NCI-H460 (cell line): ENCODE data around the gene EEF1E1. TPM values are rescaled to one million over a fixed set of nuclear protein-coding genes. Genes with fewer than 3 reads are reported as not detected.

Experiments used
- DNase-seq: peaks from one replicate; pipeline ENCODE4 v3.0.0-alpha.2; 2016; ENCODE audit warnings: low read depth; ENCODE audit errors: extremely low read depth
- polyA plus RNA-seq: library from polyadenylated mRNA; depleted of rRNA; stranded (reverse); fragments of >200 nt; gene quantifications from 2 replicates; pipeline ENCODE4 v1.2.3, GENCODE V29; 2014; cell fraction: nucleus; rRNA removed
- total RNA-seq: library from RNA; depleted of rRNA; stranded (reverse); fragments of >200 nt; shearing (Covaris generic); gene quantifications from 2 replicates; pipeline ENCODE4 v1.2.3, GENCODE V29; 2014; rRNA removed

The EEF1E1 gene
- total RNA-seq = 69.7 and 81.0 TPM in 2 replicates
- 53.9 and 73.4 TPM in 2 replicates for polyA plus RNA-seq

- peak; percentile 91 for DNase-seq
Observed at GRCh38 chr6:8102122-8102958, at the start of gene EEF1E1. TSS of gene EEF1E1 (minus strand) at chr6:8102548. CDS start at chr6:8102521, 27 bp downstream.

GRCh38 chr6:8149350-8149749 is 47.0 kb upstream of the EEF1E1 start:
- peak; percentile 3 for DNase-seq

GRCh38 chr6:8143945-8144344 is 41.6 kb upstream of the EEF1E1 start:
- no peak for DNase-seq

GRCh38 chr6:8139451-8139850 is 37.1 kb upstream of the EEF1E1 start:
- no peak for DNase-seq

GRCh38 chr6:8137529-8137939 is 35.2 kb upstream of the EEF1E1 start:
- no peak for DNase-seq

GRCh38 chr6:8135276-8135675 is 32.9 kb upstream of the EEF1E1 start:
- no peak for DNase-seq

- no peak for DNase-seq
Observed at GRCh38 chr6:8132130-8132529, 29.8 kb upstream of the EEF1E1 start.

- peak; percentile 57 for DNase-seq
Observed at GRCh38 chr6:8131265-8131897, 29.0 kb upstream of the EEF1E1 start.

- no peak for DNase-seq
Observed at GRCh38 chr6:8130399-8130798, 28.1 kb upstream of the EEF1E1 start.

GRCh38 chr6:8123236-8123635 is 20.9 kb upstream of the EEF1E1 start:
- DNase-seq = no peak

GRCh38 chr6:8114956-8115355 is 12.6 kb upstream of the EEF1E1 start:
- DNase-seq = no peak

GRCh38 chr6:8113131-8113654 is 10.8 kb upstream of the EEF1E1 start:
- no peak for DNase-seq

GRCh38 chr6:8110725-8111124 is 8.4 kb upstream of the EEF1E1 start:
- DNase-seq = no peak

- DNase-seq = no peak
Observed at GRCh38 chr6:8110117-8110721, 7.9 kb upstream of the EEF1E1 start.

GRCh38 chr6:8108759-8109539 is 6.6 kb upstream of the EEF1E1 start:
- no peak for DNase-seq

- DNase-seq = peak; percentile 46
Observed at GRCh38 chr6:8108031-8108660, 5.8 kb upstream of the EEF1E1 start.

GRCh38 chr6:8105791-8106190 is 3.4 kb upstream of the EEF1E1 start:
- DNase-seq = no peak

GRCh38 chr6:8103726-8104125 is 1.4 kb upstream of the EEF1E1 start:
- no peak for DNase-seq

- no peak for DNase-seq
Observed at GRCh38 chr6:8100159-8100854, 2.0 kb downstream of the EEF1E1 start.
